Measurements from ENCODE around the gene PURA. TPM values are rescaled to one million over a fixed set of nuclear protein-coding genes. Genes with fewer than 3 reads are reported as not detected.

PURA gene
- total RNA-seq, 4 donors from 2014 or later: 12.5 to 31.8 (median 21.9) TPM

GRCh38 chr5:140150201-140150600, 36.3 kb downstream of the PURA start:
- Histone ChIP-seq H3K4me3 (no peak overlapping the region), H3K4me1 (peaks cover 44% of the 10 kb centered on the region), H3K36me3 (no peaks in the 10 kb centered on the region), H3K9me3 (no peaks in the 10 kb centered on the region), H3K27ac (no peak overlapping the region), H3K27me3 (no peaks in the 10 kb centered on the region)
- TF ChIP-seq POLR2AphosphoS5 (IDR thresholded peaks at IDR 0.05) (no peak), EP300 (IDR thresholded peaks at IDR 0.05) (no peak), POLR2A (IDR thresholded peaks at IDR 0.05) (no peak)
- TF ChIP-seq, protein P1, sequence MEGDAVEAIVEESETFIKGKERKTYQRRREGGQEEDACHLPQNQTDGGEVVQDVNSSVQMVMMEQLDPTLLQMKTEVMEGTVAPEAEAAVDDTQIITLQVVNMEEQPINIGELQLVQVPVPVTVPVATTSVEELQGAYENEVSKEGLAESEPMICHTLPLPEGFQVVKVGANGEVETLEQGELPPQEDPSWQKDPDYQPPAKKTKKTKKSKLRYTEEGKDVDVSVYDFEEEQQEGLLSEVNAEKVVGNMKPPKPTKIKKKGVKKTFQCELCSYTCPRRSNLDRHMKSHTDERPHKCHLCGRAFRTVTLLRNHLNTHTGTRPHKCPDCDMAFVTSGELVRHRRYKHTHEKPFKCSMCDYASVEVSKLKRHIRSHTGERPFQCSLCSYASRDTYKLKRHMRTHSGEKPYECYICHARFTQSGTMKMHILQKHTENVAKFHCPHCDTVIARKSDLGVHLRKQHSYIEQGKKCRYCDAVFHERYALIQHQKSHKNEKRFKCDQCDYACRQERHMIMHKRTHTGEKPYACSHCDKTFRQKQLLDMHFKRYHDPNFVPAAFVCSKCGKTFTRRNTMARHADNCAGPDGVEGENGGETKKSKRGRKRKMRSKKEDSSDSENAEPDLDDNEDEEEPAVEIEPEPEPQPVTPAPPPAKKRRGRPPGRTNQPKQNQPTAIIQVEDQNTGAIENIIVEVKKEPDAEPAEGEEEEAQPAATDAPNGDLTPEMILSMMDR (IDR thresholded peaks at IDR 0.05): no peak
- WGBS: 96% methylated on average over 2 of the region's 2 CpGs
- no peak for DNase-seq (ENCODE audit: low spot score in 2 of 2)

DNA sequence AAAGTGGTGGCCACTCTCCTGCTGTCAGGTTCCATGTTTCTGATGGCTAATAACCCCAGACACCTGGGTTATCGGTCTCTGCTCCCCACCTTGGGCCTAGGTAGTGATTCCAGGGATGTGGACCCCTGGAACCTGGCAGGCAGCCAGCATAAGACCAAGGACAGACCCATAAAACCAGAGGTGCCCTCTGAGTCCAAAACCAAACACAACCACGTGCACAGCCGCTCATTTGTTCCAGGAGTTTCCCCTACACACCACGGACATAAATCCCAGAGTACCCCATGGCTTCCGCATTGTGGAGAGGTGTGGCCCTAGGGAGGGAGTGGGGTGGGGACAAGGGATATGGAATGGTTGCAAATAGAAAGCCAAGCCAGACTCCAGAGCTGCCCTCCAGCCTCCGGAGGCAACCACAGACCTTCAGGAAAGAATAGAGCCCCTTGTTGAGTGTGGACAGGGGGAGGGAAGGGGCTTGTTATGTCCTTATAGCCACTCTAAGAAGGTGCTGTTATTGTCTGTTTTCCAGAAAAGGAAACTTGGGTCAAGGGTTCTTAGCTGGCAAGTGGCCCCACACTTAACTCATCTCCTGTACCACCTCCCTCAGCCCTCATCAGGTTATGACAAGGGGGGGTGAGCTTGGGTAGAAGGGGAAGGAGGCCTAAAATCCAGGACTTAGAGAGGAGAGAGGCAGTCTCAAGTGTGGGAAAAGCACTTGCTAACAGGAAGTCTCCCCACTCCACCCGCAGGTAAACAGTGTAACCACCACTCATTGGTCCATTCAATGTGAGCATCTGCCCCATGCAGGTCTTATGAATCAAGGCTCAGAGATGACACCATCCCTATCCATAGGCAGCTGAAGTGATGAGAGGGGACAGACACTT, 37.5 kb downstream of the PURA start:
- WGBS: 63% methylated on average over 7 of the region's 7 CpGs
- no peaks in the 10 kb centered on the region for H3K36me3 ChIP-seq
- no peak overlapping the region for H3K27ac ChIP-seq
- no peak overlapping the region for H3K4me3 ChIP-seq
- DNase-seq (ENCODE audit: low spot score in 2 of 2): no peak
- TF ChIP-seq POLR2AphosphoS5 (IDR thresholded peaks at IDR 0.05): no peak
- TF ChIP-seq EP300 (IDR thresholded peaks at IDR 0.05): no peak
- TF ChIP-seq, protein P1 (IDR thresholded peaks at IDR 0.05): no peak
- TF ChIP-seq POLR2A (IDR thresholded peaks at IDR 0.05): no peak
- no peaks in the 10 kb centered on the region for H3K27me3 ChIP-seq
- H3K4me1 ChIP-seq: peaks cover 37% of the 10 kb centered on the region
- H3K9me3 ChIP-seq: no peaks in the 10 kb centered on the region

DNA sequence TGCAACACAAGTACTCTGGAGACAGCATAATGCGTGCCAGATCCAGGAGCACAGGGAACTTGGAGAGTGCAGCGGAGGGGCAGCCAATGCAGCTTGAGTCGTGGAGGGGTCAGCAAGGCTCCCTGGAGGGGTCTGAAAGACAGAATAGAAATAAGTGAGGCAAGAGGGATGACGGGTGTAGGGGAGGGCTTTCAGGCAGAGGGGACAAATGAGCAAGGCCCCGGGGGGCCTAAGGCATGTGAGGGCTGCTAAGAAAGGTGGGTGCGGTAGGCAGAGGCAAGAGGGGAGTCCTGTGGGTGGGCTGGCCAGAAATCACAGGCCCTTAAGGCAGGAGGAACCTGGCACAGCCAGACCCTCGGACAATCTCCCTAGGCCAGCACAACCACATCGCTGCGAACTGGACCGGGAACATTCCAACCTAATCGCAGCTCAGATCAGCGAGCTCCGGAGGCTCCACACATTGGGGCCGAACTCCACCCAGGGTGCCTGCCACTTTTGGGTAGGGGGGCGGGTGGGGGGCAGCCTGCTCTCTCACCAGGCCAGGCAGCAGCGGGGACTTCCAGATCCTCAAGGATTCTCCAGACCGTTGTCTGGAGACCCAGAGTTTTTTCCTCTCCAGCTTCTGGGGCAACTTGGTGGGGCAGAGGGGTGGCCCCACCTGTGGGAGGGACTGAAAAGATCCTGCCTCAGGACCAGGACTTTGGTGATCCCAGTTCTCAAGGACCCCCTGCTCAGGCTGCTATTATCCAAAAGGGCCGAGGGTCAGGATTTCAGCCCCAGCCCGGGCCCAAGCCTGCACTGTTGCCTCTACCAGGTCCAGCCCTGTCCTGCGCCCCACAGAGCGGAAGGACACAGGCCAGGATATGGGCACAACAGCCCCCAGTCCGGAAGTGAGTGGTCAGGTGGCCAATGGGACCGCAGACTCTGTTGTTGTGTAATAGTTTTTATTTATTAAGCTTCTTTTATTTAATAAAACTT, 38.4 kb downstream of the PURA start:
- Histone ChIP-seq H3K4me1 (peaks cover 43% of the 10 kb centered on the region), H3K27me3 (no peaks in the 10 kb centered on the region), H3K27ac (no peak overlapping the region), H3K36me3 (no peaks in the 10 kb centered on the region), H3K9me3 (no peaks in the 10 kb centered on the region), H3K4me3 (no peak overlapping the region)
- TF ChIP-seq EP300 (IDR thresholded peaks at IDR 0.05): no peak
- no peak for TF ChIP-seq POLR2A (IDR thresholded peaks at IDR 0.05)
- TF ChIP-seq, protein P1 (IDR thresholded peaks at IDR 0.05): no peak
- no peak for TF ChIP-seq POLR2AphosphoS5 (IDR thresholded peaks at IDR 0.05)
- 53% methylated on average over 22 of the region's 23 CpGs for WGBS
- no peak for DNase-seq (ENCODE audit: low spot score in 2 of 2)

GRCh38 chr5:140153255-140153654, 39.3 kb downstream of the PURA start:
- Histone ChIP-seq H3K36me3 (no peaks in the 10 kb centered on the region), H3K27me3 (no peaks in the 10 kb centered on the region), H3K9me3 (no peaks in the 10 kb centered on the region), H3K4me1 (peaks cover 47% of the 10 kb centered on the region), H3K27ac (no peak overlapping the region), H3K4me3 (no peak overlapping the region)
- no peak for DNase-seq (ENCODE audit: low spot score in 2 of 2)
- TF ChIP-seq EP300 (IDR thresholded peaks at IDR 0.05) (no peak), POLR2AphosphoS5 (IDR thresholded peaks at IDR 0.05) (no peak), POLR2A (IDR thresholded peaks at IDR 0.05) (no peak)
- TF ChIP-seq, protein P1 (IDR thresholded peaks at IDR 0.05): no peak
- WGBS: 58% methylated on average over 7 of the region's 7 CpGs

Data from suprapubic skin (tissue), 4 donors.